Activated T-helper 1 cell treated with anti-CD3 and anti-CD28 coated beads, Interleukin-2, amount 50 U/mL, for 16 hours (primary cell): ENCODE results near the gene AK2.
"Not testable (repeated sequence)": the region's sequence is repeated elsewhere in the genome, so short reads cannot be mapped to it uniquely, and the experiment has no call there.

Source experiments
- DNase-seq, 2 donors: peaks; one replicate each; pipeline ENCODE4 v3.0.0-alpha.2; 2020; ENCODE audit warnings: low read depth in 1 of 2, low spot score in 1 of 2

AK2 gene

GRCh38 chr1:33001282-33001681 lies 35.4 kb downstream of the AK2 start:
- DNase-seq = no peak

- no peak for DNase-seq
Observed at GRCh38 chr1:33000427-33001026, 36.2 kb downstream of the AK2 start.

DNA sequence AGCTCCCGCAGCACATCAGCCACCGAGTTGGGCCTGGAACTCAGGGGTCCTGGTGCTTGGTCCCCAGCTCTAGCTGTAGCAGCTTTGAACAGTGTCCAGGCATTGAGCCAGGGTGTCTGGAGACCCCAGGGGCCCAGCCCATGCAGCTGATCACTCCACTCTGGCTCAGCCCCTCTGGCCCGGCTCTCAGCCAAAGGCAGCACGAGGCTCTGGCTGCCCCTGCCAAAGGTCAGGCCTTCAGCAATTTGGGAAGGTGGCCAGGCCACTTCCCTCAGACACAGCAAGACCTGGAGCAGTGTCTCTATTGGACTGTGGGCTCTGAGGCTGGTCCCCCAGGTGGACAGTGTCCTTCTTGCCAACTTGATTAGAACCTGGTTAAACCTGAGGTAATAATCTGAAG lies 37.7 kb downstream of the AK2 start:
- DNase-seq = no peak

GRCh38 chr1:32998064-32998463 lies 38.6 kb downstream of the AK2 start:
- DNase-seq = no peak

- DNase-seq = no peak
Observed at GRCh38 chr1:32997381-32997891, 39.2 kb downstream of the AK2 start.

DNA sequence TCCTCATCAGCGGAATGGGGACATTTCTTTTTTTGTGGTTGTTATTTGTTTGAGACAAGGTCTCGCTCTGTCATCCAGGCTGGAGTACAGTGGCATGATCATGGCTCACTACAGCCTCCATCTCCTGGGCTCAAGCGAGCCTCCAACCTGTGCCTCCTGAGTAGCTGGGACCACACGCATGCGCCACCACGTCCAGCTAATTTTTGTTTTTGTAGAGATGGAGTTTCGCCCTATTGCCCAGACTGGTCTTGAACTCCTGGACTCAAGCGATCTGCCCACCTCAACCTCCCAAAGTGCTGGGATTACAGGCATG lies 43.4 kb downstream of the AK2 start:
- DNase-seq = not testable (repeated sequence)

DNA sequence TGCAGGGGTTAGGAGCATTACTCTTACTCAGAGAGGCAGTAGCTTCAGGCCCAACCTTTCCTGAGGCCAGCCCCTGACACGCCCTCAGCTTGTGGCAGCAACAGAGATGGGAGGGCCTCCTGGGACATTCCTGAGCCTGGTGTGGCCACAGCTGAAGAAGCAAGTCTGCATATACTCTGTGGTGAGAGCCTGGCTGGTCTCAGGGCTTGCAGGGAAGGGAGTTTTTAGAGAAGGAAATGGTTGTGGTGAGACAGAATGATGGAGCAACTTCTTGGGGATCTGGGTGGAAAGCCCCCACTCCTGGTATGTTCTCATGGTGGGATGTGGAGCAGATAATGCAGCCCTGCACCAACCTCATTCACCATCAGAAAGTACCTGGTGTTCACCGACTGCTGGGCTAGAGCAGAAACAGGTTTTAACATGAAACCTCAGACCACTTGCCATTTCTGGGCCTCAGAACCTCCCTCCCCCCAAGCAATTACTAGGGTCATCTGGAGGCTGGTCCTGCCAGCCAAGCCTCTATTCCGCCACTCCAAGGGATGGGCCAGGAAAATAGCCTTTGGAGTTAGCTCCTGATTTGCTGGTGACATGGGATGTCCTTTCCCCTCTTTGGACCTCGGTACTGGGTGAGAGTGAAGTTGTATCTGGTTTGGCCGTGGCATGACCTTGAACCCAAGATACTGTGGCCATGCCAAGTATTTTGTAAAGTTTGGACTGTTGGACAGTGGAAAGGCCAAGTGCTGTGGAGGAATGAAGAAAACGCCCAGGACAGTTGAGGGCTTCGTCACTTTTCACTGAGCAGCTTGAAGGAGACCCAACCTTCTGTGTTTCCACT lies 44.0 kb downstream of the AK2 start:
- peak in 1 of 2 donors; percentile 9 for DNase-seq

DNA sequence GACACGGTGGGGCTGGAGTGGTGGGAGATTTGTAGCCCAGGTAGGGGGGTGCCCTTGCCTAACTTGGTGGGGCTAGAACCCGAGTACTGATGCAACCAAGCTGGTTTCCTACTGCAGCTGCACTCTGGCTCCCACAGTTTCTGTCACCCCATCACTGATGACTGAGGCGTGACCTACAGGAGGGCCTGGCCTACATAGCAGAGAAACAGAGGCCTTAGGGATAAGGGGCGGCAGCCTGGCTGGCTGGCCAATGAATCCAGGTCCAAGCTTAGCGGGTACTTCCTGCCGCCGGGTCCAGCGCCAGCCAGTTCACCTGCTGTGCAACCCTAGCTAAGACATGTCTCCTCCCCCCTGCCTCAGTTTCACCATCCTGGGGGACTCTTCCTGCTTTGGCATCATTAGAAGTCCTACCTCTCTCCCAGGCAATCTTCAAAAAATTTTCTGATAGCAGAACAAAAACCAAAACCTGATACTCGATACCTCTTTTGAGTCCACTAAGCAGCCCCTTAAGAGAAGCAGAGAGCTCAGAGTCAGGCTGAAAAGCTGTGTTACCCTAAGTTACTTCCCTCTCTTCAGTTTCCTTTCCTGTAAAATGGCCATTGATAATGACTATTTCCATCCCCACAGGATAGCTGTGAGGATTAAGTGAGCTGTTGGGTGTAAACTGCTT lies 44.7 kb downstream of the AK2 start:
- DNase-seq = no peak

DNA sequence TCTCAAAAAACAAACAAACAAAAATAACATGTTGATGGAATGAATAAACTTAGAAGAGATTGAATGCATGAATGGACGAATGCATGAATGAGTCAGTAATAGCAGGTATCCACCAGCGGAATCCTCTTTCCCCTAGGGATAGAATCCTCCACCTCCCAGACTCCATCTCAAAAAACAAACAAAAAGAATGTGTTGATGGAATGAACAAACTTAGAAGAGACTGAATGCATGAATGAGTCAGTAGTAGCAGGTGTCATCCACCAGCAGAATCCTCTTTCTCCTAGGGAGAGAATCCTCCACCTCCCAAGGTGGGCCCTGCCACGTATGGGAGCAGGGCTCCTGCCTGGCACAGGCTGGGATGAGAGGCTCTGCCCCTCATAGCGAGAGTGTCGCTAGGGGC lies 45.3 kb downstream of the AK2 start:
- DNase-seq = no peak

GRCh38 chr1:32990887-32991286 lies 45.8 kb downstream of the AK2 start:
- no peak for DNase-seq

- no peak for DNase-seq
Observed at GRCh38 chr1:32989160-32990050, 47.3 kb downstream of the AK2 start.

DNA sequence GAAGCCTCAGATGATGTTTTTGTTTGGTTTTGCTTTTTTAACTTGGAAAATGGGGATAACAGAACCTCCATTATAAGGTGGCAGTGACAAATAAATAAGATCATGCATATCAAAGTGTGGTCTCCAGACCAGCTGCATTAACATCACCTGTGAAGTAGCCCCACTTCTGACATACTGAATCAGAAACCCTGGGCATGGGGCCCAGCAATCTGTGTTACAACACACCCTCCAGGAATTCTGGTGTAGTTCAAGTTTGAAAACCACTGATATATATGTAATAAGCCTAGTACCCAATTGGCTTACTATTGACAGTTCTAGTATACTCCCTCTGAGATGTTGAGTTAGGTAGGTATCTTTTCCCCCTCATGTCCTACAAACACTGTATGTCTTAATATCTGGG lies 48.0 kb downstream of the AK2 start:
- no peak for DNase-seq

- DNase-seq = no peak
Observed at GRCh38 chr1:32985226-32985625, 51.5 kb downstream of the AK2 start.

DNA sequence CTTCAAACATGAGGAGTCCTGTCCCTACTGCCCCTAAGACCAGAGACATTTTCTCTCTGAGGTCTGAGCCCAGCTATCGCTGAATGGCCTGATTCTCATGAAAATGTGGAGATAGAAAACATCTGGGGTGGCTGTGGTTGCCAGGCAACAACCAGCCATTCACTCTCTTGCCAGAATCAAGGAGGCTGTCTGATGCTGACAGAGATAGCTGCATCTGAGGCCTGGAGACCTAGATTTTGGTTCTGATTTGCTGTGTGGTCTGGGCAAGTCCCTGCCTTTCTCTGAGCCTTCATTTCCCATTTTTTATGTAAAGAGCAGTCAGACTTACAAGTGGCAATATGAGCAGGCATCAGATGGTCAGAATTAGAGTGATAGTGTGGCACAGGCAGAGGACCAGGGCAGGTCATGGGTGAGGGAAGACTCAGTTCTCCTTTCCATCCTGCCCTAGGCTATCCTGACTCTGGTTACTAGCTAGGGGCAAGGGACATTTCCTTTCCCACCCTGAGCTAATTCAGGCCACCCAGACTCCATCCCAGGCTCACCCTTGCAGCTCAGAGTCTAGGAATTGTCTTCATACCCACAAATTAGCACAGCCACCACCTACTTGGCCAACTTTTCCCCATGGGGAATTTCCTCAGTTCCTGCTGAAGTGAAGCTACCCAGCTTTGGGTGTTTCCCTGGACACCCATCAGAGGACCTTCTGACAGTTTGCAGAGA lies 52.1 kb downstream of the AK2 start:
- no peak for DNase-seq

DNA sequence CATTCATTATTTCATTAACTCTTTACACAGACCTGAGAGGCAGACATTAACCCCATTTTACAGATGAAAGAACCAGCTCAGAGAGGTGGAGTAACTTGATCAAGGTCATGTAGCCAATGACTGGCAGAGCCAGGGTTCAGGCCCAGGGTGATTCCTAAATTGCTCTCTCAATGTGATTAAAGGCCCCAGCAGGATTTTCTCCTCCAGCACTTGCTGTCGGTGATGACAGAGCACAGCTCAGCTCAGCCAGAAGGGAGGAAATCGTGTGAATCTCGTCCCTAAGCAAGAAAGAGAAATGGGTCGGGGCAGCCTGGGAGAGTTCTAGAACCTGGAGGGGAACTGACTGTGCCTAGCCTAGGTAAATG lies 52.6 kb downstream of the AK2 start:
- no peak for DNase-seq

- no peak for DNase-seq
Observed at GRCh38 chr1:32983020-32983419, 53.7 kb downstream of the AK2 start.

- DNase-seq = peak; percentile 22 to 38
Observed at GRCh38 chr1:32981003-32981901, 55.4 kb downstream of the AK2 start.

- no peak for DNase-seq
Observed at GRCh38 chr1:32980080-32980479, 56.6 kb downstream of the AK2 start.

- no peak for DNase-seq
Observed at GRCh38 chr1:32978854-32979253, 57.8 kb downstream of the AK2 start.
